K562 (cell line): Measurements from ENCODE around the gene PRSS35. TPM values are rescaled to one million over a fixed set of nuclear protein-coding genes. Genes with fewer than 3 reads are reported as not detected.

Experiments used
- MGA ChIP-seq: fragments of 450-650 bp; IDR thresholded peaks from 2 replicates; pipeline ENCODE4 v1.6.1; 2016; ENCODE audit warnings: mild to moderate bottlenecking, moderate library complexity
- ZNF41 ChIP-seq: fragments of 250-450 bp; sonication (Bioruptor Pico); conservative IDR thresholded peaks from 2 replicates; pipeline ENCODE4 v1.4.0; 2020; ENCODE audit warnings: mild to moderate bottlenecking
- ZNF586 ChIP-seq: fragments of 450-650 bp; formaldehyde crosslinking; conservative IDR thresholded peaks from 2 replicates; pipeline ENCODE4 v1.4.0; 2020; ENCODE audit warnings: mild to moderate bottlenecking, moderate library complexity
- polyA plus RNA-seq, 8 experiments: library from polyadenylated mRNA; depleted of rRNA in 4 of 8; stranded (reverse) in 5 of 8; unstranded in 3 of 8; fragments of >200 nt; fragmentation: Nextera tagmentation in 2 of 8; fragmentation: Illumina TruSeq in 1 of 8; extraction: Ambion mirVana in 2 of 8; extraction: Trizol in 1 of 8; gene quantifications; 2 replicates each; pipeline versions ENCODE4 v1.2.1 to v1.2.3, GENCODE V29; 2011 to 2014; ENCODE audit warnings: inconsistent platforms in 1 of 8, missing spikeins in 1 of 8
- total RNA-seq, 7 experiments: library from RNA; depleted of rRNA in 6 of 7; stranded (reverse); fragments of >200 nt in 6 of 7; fragmentation: Illumina TruSeq in 2 of 7; extraction: Trizol in 2 of 7; gene quantifications; 2 replicates each; pipeline versions ENCODE4 v1.2.1 to v1.2.3, GENCODE V29; 2011 to 2021; ENCODE audit warnings: low replicate concordance in 1 of 7

PRSS35 gene
- total and polyA plus RNA-seq, 9 of the 15 experiments (the other 6 are each of a cell fraction or from before 2014, with no cell fraction given): not detected

GRCh38 chr6:83488448-83488847, 23.9 kb upstream of the PRSS35 start (continued):
- TF ChIP-seq MGA (no peak), ZNF586 (no peak), ZNF41 (CRISPR knock-in tag) (no peak)
